PC-9 (cell line): ENCODE measurements around the gene SESN3. TPM values are rescaled to one million over a fixed set of nuclear protein-coding genes. Genes with fewer than 3 reads are reported as not detected.

Experiments
- BruUV-seq: library from RNA; stranded (reverse); fragments of 400-500 nt; replicated peaks from 2 replicates; lab custom pipeline; 2021; lab: Mats Ljungman, UMichigan
- CTCF ChIA-PET: fragments of 300-600 bp; sonication (Branson Sonifier 250); formaldehyde crosslinking; loops from one replicate; lab custom pipeline; 2022; ENCODE audit warnings: antibody characterized with exemption; lab: Charles Lee
- POLR2A ChIA-PET: fragments of 300-600 bp; sonication (Branson Sonifier 250); formaldehyde crosslinking; loops from one replicate; lab custom pipeline; 2022; ENCODE audit warnings: antibody characterized with exemption; ENCODE audit not compliant: unreplicated experiment; lab: Charles Lee
- DNase-seq, 2 experiments: peaks; one replicate each; pipeline versions ENCODE4 v3.0.0 to v3.0.0-alpha.2; 2015 to 2022; ENCODE audit warnings: mixed read lengths in 1 of 2
- H2AFZ ChIP-seq: fragments of 200-600 bp; sonication (generic); 2 replicates; pipeline ENCODE4 v1.8.1; 2017; ENCODE audit warnings: antibody characterized with exemption
- H3F3A ChIP-seq: fragments of 200-600 bp; sonication (generic); 2 replicates; pipeline ENCODE4 v1.8.1; 2017; ENCODE audit warnings: antibody characterized with exemption, mild to moderate bottlenecking, low read depth; ENCODE audit not compliant: insufficient read depth
- H3K27ac ChIP-seq: fragments of 200-600 bp; sonication (generic); 2 replicates; pipeline ENCODE4 v1.6.1; 2016; ENCODE audit warnings: mixed run types
- H3K27me3 ChIP-seq: fragments of 200-600 bp; sonication (generic); 2 replicates; pipeline ENCODE4 v1.6.1; 2016; ENCODE audit warnings: low read depth, mixed run types; ENCODE audit not compliant: insufficient read depth
- H3K36me3 ChIP-seq: fragments of 200-600 bp; sonication (generic); 2 replicates; pipeline ENCODE4 v1.6.1; 2016; ENCODE audit warnings: low read depth, mixed run types
- H3K4me1 ChIP-seq: fragments of 200-600 bp; sonication (generic); replicated peaks from 2 replicates; pipeline ENCODE4 v1.6.1; 2016; ENCODE audit warnings: mixed run types; ENCODE audit not compliant: insufficient read depth
- H3K4me2 ChIP-seq: fragments of 200-600 bp; sonication (generic); 2 replicates; pipeline ENCODE4 v1.6.1; 2017; ENCODE audit warnings: mixed run types
- H3K4me3 ChIP-seq: fragments of 200-600 bp; sonication (generic); 2 replicates; pipeline ENCODE4 v1.6.1; 2016; ENCODE audit warnings: mixed run types
- H3K79me2 ChIP-seq: fragments of 200-600 bp; sonication (generic); 2 replicates; pipeline ENCODE4 v1.6.1; 2017; ENCODE audit warnings: low read depth, mixed run types
- H3K9me2 ChIP-seq: fragments of 200-600 bp; sonication (generic); 2 replicates; pipeline ENCODE4 v1.8.1; 2017; ENCODE audit warnings: mild to moderate bottlenecking; ENCODE audit not compliant: insufficient read depth
- H3K9me3 ChIP-seq: fragments of 200-600 bp; sonication (generic); 2 replicates; pipeline ENCODE4 v1.8.1; 2016; ENCODE audit warnings: low read depth; ENCODE audit not compliant: insufficient read depth
- H4K20me1 ChIP-seq: fragments of 200-600 bp; sonication (generic); 2 replicates; pipeline ENCODE4 v1.8.1; 2017; ENCODE audit not compliant: insufficient read depth
- CTCF ChIP-seq: fragments of 200-600 bp; sonication (generic); conservative IDR thresholded peaks from 2 replicates; pipeline ENCODE4 v1.6.1; 2017; ENCODE audit warnings: mixed run types, antibody characterized with exemption, mild to moderate bottlenecking, moderate library complexity
- EZH2 ChIP-seq: fragments of 200-600 bp; sonication (generic); IDR thresholded peaks from 2 replicates; pipeline ENCODE4 v1.8.0; 2017; ENCODE audit warnings: antibody characterized with exemption, low read depth
- intact Hi-C: fragments of 100-400 bp; cut with micrococcal nuclease; formaldehyde crosslinking; loops from one replicate; pipeline ENCODE4 v1.10.0; 2022; ENCODE audit not compliant: unreplicated experiment
- total RNA-seq: library from RNA; stranded (reverse); gene quantifications from 2 replicates; pipeline ENCODE4 v1.2.3, GENCODE V29; 2021

Gene SESN3
- total RNA-seq, 1 experiment from 2014 or later, result 0.85 TPM

GRCh38 chr11:95144313-95145235 lies 86.4 kb downstream of the SESN3 start:
- DNase-seq, result no peak
- BruUV-seq, result no TSS peak

GRCh38 chr11:95143106-95143681 lies 87.8 kb downstream of the SESN3 start:
- no peaks in the 10 kb centered on the region for H3K9me3 ChIP-seq
- no peak for DNase-seq
- no peak overlapping the region for H3K4me2 ChIP-seq
- H4K20me1 ChIP-seq, result no peaks in the 10 kb centered on the region
- H3K9me2 ChIP-seq, result no peaks in the 10 kb centered on the region
- H3K36me3 ChIP-seq, result no peaks in the 10 kb centered on the region
- H3K4me3 ChIP-seq, result no peak overlapping the region
- no TSS peak for BruUV-seq
- CTCF ChIA-PET, result no interaction called here
- no peak overlapping the region for H3K27ac ChIP-seq
- TF ChIP-seq CTCF (no peak), EZH2 (no peak)
- peaks cover 6% of the 10 kb centered on the region; the same call in 1 of the 2 replicates for H3F3A ChIP-seq
- no peaks in the 10 kb centered on the region for H3K79me2 ChIP-seq
- H3K27me3 ChIP-seq, result no peaks in the 10 kb centered on the region
- POLR2A ChIA-PET, result no interaction called here
- intact Hi-C loops, result no loop called here
- H2AFZ ChIP-seq, result no peak overlapping the region
- peaks cover 13% of the 10 kb centered on the region for H3K4me1 ChIP-seq

More at GRCh38 chr11:95144313-95145235, 86.4 kb downstream of the SESN3 start:
- ChIA-PET POLR2A (no interaction called here), CTCF (no interaction called here)
- no peaks in the 10 kb centered on the region for H3K9me2 ChIP-seq
- no peak overlapping the region for H3K4me2 ChIP-seq
- H3K4me1 ChIP-seq, result peaks cover 20% of the 10 kb centered on the region
- H3K27ac ChIP-seq, result no peak overlapping the region
- no peak overlapping the region for H2AFZ ChIP-seq
- H3K9me3 ChIP-seq, result no peaks in the 10 kb centered on the region
- H3K36me3 ChIP-seq, result no peaks in the 10 kb centered on the region
- H3K79me2 ChIP-seq, result no peaks in the 10 kb centered on the region
- intact Hi-C loops, result no loop called here
- TF ChIP-seq CTCF (no peak), EZH2 (no peak)
- no peak overlapping the region for H3K4me3 ChIP-seq
- no peaks in the 10 kb centered on the region for H4K20me1 ChIP-seq
- peaks cover 11% of the 10 kb centered on the region; the same call in 1 of the 2 replicates for H3F3A ChIP-seq
- H3K27me3 ChIP-seq, result no peaks in the 10 kb centered on the region

- Histone ChIP-seq H3K9me2 (no peaks in the 10 kb centered on the region), H3K79me2 (no peaks in the 10 kb centered on the region), H4K20me1 (no peaks in the 10 kb centered on the region), H3K36me3 (no peaks in the 10 kb centered on the region), H3F3A (no peaks in the 10 kb centered on the region; the same call in 1 of the 2 replicates), H3K9me3 (no peaks in the 10 kb centered on the region), H3K4me3 (no peak overlapping the region), H3K27ac (no peak overlapping the region), H3K27me3 (no peaks in the 10 kb centered on the region), H2AFZ (no peak overlapping the region), H3K4me2 (no peak overlapping the region), H3K4me1 (peaks cover 7% of the 10 kb centered on the region)
- BruUV-seq, result no TSS peak
- TF ChIP-seq EZH2 (no peak), CTCF (no peak)
- DNase-seq, result no peak
- ChIA-PET POLR2A (no interaction called here), CTCF (no interaction called here)
- intact Hi-C loops, result no loop called here
These were observed 88.6 kb downstream of the SESN3 start for GRCh38 chr11:95142431-95142830.
